Measurements from ENCODE around the gene VPS45.

The VPS45 gene

DNA sequence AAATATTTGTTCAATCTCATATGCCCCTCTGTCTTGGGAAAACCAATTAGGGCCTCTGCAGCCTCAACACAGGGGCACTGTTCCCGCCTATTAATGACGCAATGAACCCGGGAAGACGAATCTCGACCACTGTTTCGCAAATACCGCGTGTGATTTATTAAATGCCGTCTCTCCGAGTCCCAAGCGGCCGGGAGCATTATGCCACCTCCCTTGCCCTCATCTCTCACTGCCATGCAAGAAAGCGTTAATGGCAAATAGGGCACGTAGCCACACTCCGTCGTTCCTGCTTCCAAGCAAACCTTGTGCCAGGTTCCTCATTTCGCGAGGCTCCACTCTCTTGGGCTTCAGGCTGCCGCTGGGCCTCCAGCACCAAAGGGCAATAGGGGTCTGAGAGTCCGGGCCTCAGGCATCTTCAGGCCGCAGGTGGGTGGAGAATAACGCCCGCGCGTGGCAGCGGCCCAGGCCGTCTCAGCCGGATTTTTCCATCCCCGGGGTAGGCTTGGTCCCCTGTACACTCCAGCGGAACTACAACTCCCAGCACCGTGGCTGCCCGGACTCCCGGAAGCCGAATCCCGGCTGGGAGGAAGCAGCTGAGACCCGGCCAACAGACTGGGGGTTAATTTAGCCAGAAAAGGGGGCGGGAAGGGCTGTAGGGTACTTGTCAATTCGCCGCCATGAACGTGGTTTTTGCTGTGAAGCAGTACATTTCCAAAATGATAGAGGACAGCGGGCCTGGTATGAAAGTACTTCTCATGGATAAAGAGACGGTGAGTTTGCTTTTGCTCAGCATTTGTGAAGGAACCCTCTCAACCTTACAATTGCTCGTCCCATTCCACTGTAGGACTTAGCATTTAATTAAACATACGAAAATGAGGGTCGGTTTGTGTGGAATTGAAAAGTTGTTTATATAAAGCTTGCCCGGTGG, at the start of gene VPS45:
VPS45 (plus strand) TSS at position 593 of the 925 bp plus-strand sequence; CDS start at position 675, 82 bp downstream.
- H3K4me3 ChIP-seq (ENCODE audit: low read depth, low read length): peak within 1 kb of the TSS; percentile 98
- H3K27ac ChIP-seq: peak within 1 kb of the TSS; percentile 92
- H3K79me2 ChIP-seq: no peaks in the 10 kb centered on the region
- H3K36me3 ChIP-seq (ENCODE audit: control insufficient read depth, insufficient read depth, low read length): no peaks in the 10 kb centered on the region
- H3K4me1 ChIP-seq: peaks cover 2% of the 10 kb centered on the region
- H3K27me3 ChIP-seq (ENCODE audit: control insufficient read depth, insufficient read depth, low read length): no peaks in the 10 kb centered on the region
- H2AFZ ChIP-seq: peak within 1 kb of the TSS; percentile 95
- no peaks in the 10 kb centered on the region for H3K9me3 ChIP-seq (ENCODE audit: control insufficient read depth, low read length)
- TF ChIP-seq CTCF (IDR thresholded peaks at IDR 0.05): no peak
- no peak within 1 kb of the TSS for H3K9ac ChIP-seq
- peak within 1 kb of the TSS; percentile 100 for H3K4me2 ChIP-seq (ENCODE audit: low read length)

DNA sequence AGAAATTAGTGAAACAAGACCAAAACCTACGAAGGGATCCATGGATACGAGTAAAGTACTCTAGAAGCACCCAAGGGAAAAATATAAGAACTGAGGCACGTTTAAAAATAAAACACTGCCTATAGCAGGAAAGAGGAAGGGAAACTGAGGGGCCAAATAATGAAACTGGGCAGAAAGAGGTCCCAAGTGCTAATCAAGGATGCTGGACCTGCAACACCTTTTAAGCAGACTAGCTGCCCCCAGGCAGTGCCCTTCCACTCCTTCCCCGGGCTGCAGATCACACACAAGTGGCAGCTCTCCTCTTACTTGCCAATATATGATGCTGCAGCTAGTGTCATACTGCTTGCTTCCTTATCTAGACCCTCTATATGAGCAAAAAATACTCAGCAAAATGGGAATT, 49.4 kb upstream of the VPS45 start:
- Histone ChIP-seq H3K36me3 (ENCODE audit: control insufficient read depth, insufficient read depth, low read length) (no peaks in the 10 kb centered on the region), H3K9ac (no peak overlapping the region), H3K9me3 (ENCODE audit: control insufficient read depth, low read length) (no peaks in the 10 kb centered on the region), H2AFZ (no peak overlapping the region), H3K4me1 (no peaks in the 10 kb centered on the region), H3K79me2 (no peaks in the 10 kb centered on the region), H3K27me3 (ENCODE audit: control insufficient read depth, insufficient read depth, low read length) (no peaks in the 10 kb centered on the region), H3K4me3 (ENCODE audit: low read depth, low read length) (no peak overlapping the region), H3K27ac (no peak overlapping the region), H3K4me2 (ENCODE audit: low read length) (no peak overlapping the region)
- TF ChIP-seq CTCF (IDR thresholded peaks at IDR 0.05): no peak

DNA sequence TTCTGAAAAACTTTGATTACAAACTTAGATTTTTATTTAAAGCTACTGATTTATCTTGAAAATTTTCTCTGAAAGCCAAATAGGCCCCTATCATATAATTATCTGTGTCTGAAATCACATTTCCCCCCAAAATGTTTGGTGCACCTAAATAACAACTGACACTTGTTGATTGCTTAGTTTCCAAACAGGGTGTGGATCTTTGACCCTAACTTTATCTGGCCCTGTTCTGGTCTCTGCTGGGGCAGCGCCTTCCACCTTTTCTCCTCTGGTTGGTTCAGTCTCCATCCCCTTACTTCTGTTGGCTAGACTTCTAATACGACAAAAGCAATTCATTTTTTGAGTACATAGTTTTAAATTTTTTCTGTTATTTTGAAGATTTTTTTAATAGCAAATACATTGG, 46.9 kb upstream of the VPS45 start:
- TF ChIP-seq CTCF (IDR thresholded peaks at IDR 0.05): no peak
- Histone ChIP-seq H3K4me1 (no peaks in the 10 kb centered on the region), H3K9me3 (ENCODE audit: control insufficient read depth, low read length) (no peaks in the 10 kb centered on the region), H3K27me3 (ENCODE audit: control insufficient read depth, insufficient read depth, low read length) (no peaks in the 10 kb centered on the region), H3K4me3 (ENCODE audit: low read depth, low read length) (no peak overlapping the region), H3K9ac (no peak overlapping the region), H2AFZ (no peak overlapping the region), H3K36me3 (ENCODE audit: control insufficient read depth, insufficient read depth, low read length) (no peaks in the 10 kb centered on the region), H3K4me2 (ENCODE audit: low read length) (no peak overlapping the region), H3K27ac (no peak overlapping the region), H3K79me2 (no peaks in the 10 kb centered on the region)

DNA sequence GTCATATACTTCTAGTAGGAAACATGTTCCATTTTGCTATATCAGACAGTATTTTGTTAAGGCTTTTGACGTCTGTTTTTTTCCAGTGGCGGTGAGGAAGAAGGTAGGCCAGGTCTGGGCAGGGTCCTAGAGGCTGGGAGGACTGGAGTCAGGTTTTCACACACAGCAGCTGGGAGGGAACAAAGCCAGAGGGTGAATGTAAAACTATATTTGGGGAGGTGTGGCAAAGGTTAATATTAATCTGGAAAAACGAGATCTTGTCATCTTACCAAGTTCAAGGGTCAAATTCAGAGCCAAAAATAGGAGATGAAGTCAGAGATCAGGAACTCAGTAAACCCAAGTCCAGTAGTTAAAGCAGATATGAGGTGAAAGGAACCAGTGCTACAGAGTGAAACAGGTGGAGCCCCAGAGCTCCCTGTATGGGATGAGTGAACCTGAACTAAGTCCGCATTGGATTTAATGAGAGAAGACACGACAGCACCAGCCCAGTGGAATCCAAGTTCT, 46.3 kb upstream of the VPS45 start:
- Histone ChIP-seq H3K4me3 (ENCODE audit: low read depth, low read length) (no peak overlapping the region), H3K9me3 (ENCODE audit: control insufficient read depth, low read length) (no peaks in the 10 kb centered on the region), H3K4me1 (no peaks in the 10 kb centered on the region), H3K27ac (no peak overlapping the region), H2AFZ (no peak overlapping the region), H3K79me2 (no peaks in the 10 kb centered on the region), H3K27me3 (ENCODE audit: control insufficient read depth, insufficient read depth, low read length) (no peaks in the 10 kb centered on the region), H3K4me2 (ENCODE audit: low read length) (no peak overlapping the region), H3K36me3 (ENCODE audit: control insufficient read depth, insufficient read depth, low read length) (no peaks in the 10 kb centered on the region), H3K9ac (no peak overlapping the region)
- TF ChIP-seq CTCF (IDR thresholded peaks at IDR 0.05): no peak
